Measurements from ENCODE around the gene WBP11.

DNA sequence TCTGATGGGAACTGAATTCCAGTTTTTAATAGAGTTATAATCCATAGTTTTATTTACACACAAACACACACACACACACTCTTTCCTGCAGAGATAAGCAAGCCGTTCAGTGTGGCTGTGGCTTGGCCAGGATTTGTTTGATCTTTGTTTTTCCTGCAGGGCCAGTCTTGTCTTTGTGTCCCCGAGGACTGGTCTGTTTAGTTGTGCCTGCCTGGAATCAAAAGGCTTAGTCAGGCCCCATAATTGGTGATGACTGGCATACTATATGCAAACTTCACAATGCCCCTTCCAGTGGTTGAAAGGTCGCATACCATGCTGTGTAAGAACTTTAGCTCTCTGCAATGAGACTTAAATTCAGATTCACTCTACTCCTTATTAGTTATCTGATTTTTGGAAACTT lies 26.0 kb downstream of the WBP11 start:
- TF ChIP-seq, protein P1, sequence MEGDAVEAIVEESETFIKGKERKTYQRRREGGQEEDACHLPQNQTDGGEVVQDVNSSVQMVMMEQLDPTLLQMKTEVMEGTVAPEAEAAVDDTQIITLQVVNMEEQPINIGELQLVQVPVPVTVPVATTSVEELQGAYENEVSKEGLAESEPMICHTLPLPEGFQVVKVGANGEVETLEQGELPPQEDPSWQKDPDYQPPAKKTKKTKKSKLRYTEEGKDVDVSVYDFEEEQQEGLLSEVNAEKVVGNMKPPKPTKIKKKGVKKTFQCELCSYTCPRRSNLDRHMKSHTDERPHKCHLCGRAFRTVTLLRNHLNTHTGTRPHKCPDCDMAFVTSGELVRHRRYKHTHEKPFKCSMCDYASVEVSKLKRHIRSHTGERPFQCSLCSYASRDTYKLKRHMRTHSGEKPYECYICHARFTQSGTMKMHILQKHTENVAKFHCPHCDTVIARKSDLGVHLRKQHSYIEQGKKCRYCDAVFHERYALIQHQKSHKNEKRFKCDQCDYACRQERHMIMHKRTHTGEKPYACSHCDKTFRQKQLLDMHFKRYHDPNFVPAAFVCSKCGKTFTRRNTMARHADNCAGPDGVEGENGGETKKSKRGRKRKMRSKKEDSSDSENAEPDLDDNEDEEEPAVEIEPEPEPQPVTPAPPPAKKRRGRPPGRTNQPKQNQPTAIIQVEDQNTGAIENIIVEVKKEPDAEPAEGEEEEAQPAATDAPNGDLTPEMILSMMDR (IDR thresholded peaks at IDR 0.05), result no peak
- TF ChIP-seq POLR2A (IDR thresholded peaks at IDR 0.05), result no peak

All from right lobe of liver (tissue), 4 donors.